RWPE2 (cell line): Measurements from ENCODE around the gene VPS33B.

Source experiments
- ATAC-seq: fragments of 200-7000 bp; cut with Tn5 transposase; 3 replicates; pipeline ENCODE4 v1.9.1; 2021; ENCODE audit warnings: low read depth
- DNase-seq: peaks from one replicate; pipeline ENCODE4 v3.0.0-alpha.2; 2020; ENCODE audit warnings: low spot score
- H3K27ac ChIP-seq: fragments of 450-650 bp; 2 replicates; pipeline ENCODE4 v1.5.1; 2017; ENCODE audit warnings: mild to moderate bottlenecking; ENCODE audit not compliant: poor library complexity, severe bottlenecking
- H3K27me3 ChIP-seq: fragments of 250-450 bp; sonication (Bioruptor Pico); 2 replicates; pipeline ENCODE4 v1.5.1; 2021; ENCODE audit warnings: mild to moderate bottlenecking, moderate library complexity; ENCODE audit not compliant: insufficient read depth, poor library complexity, severe bottlenecking
- H3K36me3 ChIP-seq: fragments of 250-450 bp; sonication (Bioruptor Pico); 2 replicates; pipeline ENCODE4 v1.5.1; 2020; ENCODE audit warnings: low read depth, mild to moderate bottlenecking, moderate library complexity
- H3K4me1 ChIP-seq: fragments of 250-450 bp; sonication (Bioruptor Pico); 2 replicates; pipeline ENCODE4 v1.5.1; 2021; ENCODE audit warnings: mild to moderate bottlenecking, moderate library complexity; ENCODE audit not compliant: insufficient read depth, poor library complexity, severe bottlenecking
- H3K4me3 ChIP-seq: fragments of 250-450 bp; sonication (Bioruptor Pico); 2 replicates; pipeline ENCODE4 v1.5.1; 2021; ENCODE audit warnings: mild to moderate bottlenecking, moderate library complexity; ENCODE audit not compliant: severe bottlenecking
- H3K9me3 ChIP-seq: fragments of 250-450 bp; sonication (Bioruptor Pico); 2 replicates; pipeline ENCODE4 v1.5.1; 2021; ENCODE audit warnings: mild to moderate bottlenecking, moderate library complexity; ENCODE audit not compliant: severe bottlenecking
- CTCF ChIP-seq: fragments of 450-650 bp; IDR thresholded peaks from one replicate; pipeline ENCODE4 v1.5.1; 2017; ENCODE audit warnings: mild to moderate bottlenecking, moderate library complexity; ENCODE audit not compliant: poor library complexity, severe bottlenecking

The VPS33B gene

GRCh38 chr15:90987561-90988141 is 34.7 kb downstream of the VPS33B start:
- H3K36me3 ChIP-seq, result peaks cover 50% of the 10 kb centered on the region
- no peak overlapping the region for H3K27ac ChIP-seq
- no peak for TF ChIP-seq CTCF
- no peak overlapping the region for H3K4me3 ChIP-seq
- no peak for ATAC-seq
- H3K4me1 ChIP-seq, result peaks cover 12% of the 10 kb centered on the region
- no peaks in the 10 kb centered on the region for H3K9me3 ChIP-seq
- no peaks in the 10 kb centered on the region for H3K27me3 ChIP-seq
- no peak for DNase-seq

DNA sequence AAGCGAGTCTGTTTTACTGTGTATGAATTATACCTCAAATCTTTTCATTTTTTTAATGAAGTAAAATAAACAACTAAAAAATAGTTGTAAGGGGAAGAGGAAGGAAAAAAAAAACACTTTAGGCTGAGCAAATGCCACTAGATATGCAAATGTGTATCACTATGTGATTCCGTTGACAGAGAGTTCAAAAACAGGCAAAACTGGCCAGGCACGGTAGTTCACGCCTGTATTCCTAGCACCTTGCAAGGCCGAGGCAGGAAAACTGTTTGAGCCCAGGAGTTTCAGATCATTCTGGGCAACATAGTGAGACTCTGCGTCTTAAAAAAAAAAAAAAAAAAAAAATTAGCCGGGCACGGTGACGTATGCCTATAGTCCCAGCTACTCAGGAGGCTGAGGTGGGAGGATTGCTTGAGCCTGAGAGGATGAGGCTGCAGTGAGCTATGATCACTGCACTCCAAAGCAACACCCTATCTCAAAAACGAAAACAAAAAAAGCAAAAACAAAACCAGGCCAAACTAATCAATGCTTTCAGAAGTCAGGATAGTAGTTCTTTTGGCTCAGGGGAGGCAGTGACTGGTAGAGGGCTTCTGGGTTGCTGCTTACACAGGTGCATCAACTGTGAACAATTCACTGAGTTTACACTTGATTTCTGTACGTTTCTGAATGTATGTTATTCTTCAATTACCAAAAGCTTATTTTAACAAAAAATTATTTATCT is 35.4 kb downstream of the VPS33B start:
- no peak for DNase-seq
- no peak for ATAC-seq
- no peak overlapping the region for H3K27ac ChIP-seq

GRCh38 chr15:90982135-90982534 is 40.3 kb downstream of the VPS33B start:
- Histone ChIP-seq H3K9me3 (no peaks in the 10 kb centered on the region), H3K4me3 (no peak overlapping the region), H3K27ac (no peak overlapping the region), H3K4me1 (no peaks in the 10 kb centered on the region), H3K36me3 (peaks cover 92% of the 10 kb centered on the region), H3K27me3 (no peaks in the 10 kb centered on the region)
- ATAC-seq (peak; percentile 30; the same call in 1 of the 3 replicates), DNase-seq (no peak)
- no peak for TF ChIP-seq CTCF

More for the DNA sequence above, 35.4 kb downstream of the VPS33B start:
- no peaks in the 10 kb centered on the region for H3K27me3 ChIP-seq
- H3K4me1 ChIP-seq, result peaks cover 5% of the 10 kb centered on the region
- TF ChIP-seq CTCF, result no peak
- peaks cover 52% of the 10 kb centered on the region for H3K36me3 ChIP-seq
- no peak overlapping the region for H3K4me3 ChIP-seq
- H3K9me3 ChIP-seq, result no peaks in the 10 kb centered on the region

- Histone ChIP-seq H3K36me3 (peaks cover 97% of the 10 kb centered on the region), H3K4me3 (no peak overlapping the region), H3K27ac (no peak overlapping the region), H3K9me3 (no peaks in the 10 kb centered on the region), H3K4me1 (no peaks in the 10 kb centered on the region), H3K27me3 (no peaks in the 10 kb centered on the region)
- no peak for ATAC-seq
- DNase-seq, result no peak
- no peak for TF ChIP-seq CTCF
Observed at GRCh38 chr15:90981681-90982080, 40.7 kb downstream of the VPS33B start.

DNA sequence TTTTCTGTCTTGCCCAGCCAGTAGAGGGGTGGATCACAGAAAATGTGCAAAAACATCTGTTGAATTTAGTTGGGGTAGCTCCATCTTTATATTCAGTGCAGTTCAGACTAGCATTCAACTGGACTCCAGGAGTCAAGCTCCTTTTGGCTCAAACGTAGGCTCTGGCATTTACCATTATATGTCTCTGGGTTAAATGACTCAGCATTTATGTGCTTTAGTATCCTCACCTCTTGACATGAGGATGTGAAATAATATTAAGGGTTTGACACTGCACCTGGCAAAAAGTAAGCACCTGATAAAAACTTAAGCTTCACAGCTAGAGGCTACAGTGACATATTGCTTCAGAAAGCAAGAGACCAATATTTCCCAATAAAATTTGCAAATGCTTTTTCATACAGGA is 42.8 kb downstream of the VPS33B start:
- no peak for TF ChIP-seq CTCF
- Histone ChIP-seq H3K36me3 (peaks cover 100% of the 10 kb centered on the region), H3K9me3 (no peaks in the 10 kb centered on the region), H3K4me3 (no peak overlapping the region), H3K27me3 (no peaks in the 10 kb centered on the region), H3K4me1 (no peaks in the 10 kb centered on the region), H3K27ac (no peak overlapping the region)
- DNase-seq (no peak), ATAC-seq (no peak)
